Osteocyte (in vitro differentiated cells): Measurements from ENCODE around the gene ITGB3. TPM values are rescaled to one million over a fixed set of nuclear protein-coding genes. Genes with fewer than 3 reads are reported as not detected.

Experiments
- DNase-seq: peaks from one replicate; pipeline ENCODE4 v3.0.0; 2021; ENCODE audit warnings: mixed read lengths; ENCODE audit not compliant: unreplicated experiment; ENCODE audit errors: extremely low spot score
- H3K27ac Mint-ChIP-seq: one replicate; pipeline ENCODE4 v1.8.0; 2021; ENCODE audit warnings: mild to moderate bottlenecking, mixed read lengths; ENCODE audit not compliant: unreplicated experiment
- H3K27me3 Mint-ChIP-seq: one replicate; pipeline ENCODE4 v1.8.0; 2021; ENCODE audit warnings: mixed read lengths; ENCODE audit not compliant: unreplicated experiment
- H3K36me3 Mint-ChIP-seq: one replicate; pipeline ENCODE4 v1.8.0; 2021; ENCODE audit warnings: mixed read lengths; ENCODE audit not compliant: unreplicated experiment
- H3K4me1 Mint-ChIP-seq: one replicate; pipeline ENCODE4 v1.8.0; 2021; ENCODE audit warnings: mixed read lengths; ENCODE audit not compliant: unreplicated experiment
- H3K4me3 Mint-ChIP-seq: one replicate; pipeline ENCODE4 v1.8.0; 2021; ENCODE audit warnings: mild to moderate bottlenecking, moderate library complexity, mixed read lengths; ENCODE audit not compliant: unreplicated experiment
- H3K9me3 Mint-ChIP-seq: one replicate; pipeline ENCODE4 v1.8.0; 2021; ENCODE audit warnings: mixed read lengths; ENCODE audit not compliant: unreplicated experiment
- CTCF ChIP-seq: fragments of 200-600 bp; sonication (generic); IDR thresholded peaks from 2 replicates; pipeline ENCODE4 v1.5.0; 2021; ENCODE audit warnings: antibody characterized with exemption, mild to moderate bottlenecking, moderate library complexity
- total RNA-seq: library from RNA; stranded (reverse); gene quantifications from 2 replicates; pipeline ENCODE4 v1.2.1, GENCODE V29; 2021

Gene ITGB3
- total RNA-seq, 1 donor from 2014 or later, result 3.3 TPM

GRCh38 chr17:47324224-47325020 is 70.8 kb downstream of the ITGB3 start:
- Mint-ChIP-seq H3K27me3 (peaks cover 2% of the 10 kb centered on the region), H3K9me3 (peaks cover 5% of the 10 kb centered on the region), H3K36me3 (peaks cover 6% of the 10 kb centered on the region), H3K4me1 (peaks cover 18% of the 10 kb centered on the region), H3K27ac (peak overlapping the region; percentile 88), H3K4me3 (peak overlapping the region; percentile 85)
- TF ChIP-seq CTCF, result no peak
- no peak for DNase-seq

GRCh38 chr17:47325176-47325575 is 71.5 kb downstream of the ITGB3 start:
- Mint-ChIP-seq H3K9me3 (peaks cover 5% of the 10 kb centered on the region), H3K4me3 (peak overlapping the region; percentile 85), H3K27ac (no peak overlapping the region), H3K36me3 (peaks cover 6% of the 10 kb centered on the region), H3K4me1 (peaks cover 18% of the 10 kb centered on the region), H3K27me3 (peaks cover 2% of the 10 kb centered on the region)
- no peak for TF ChIP-seq CTCF
- no peak for DNase-seq

GRCh38 chr17:47330548-47330947 is 76.9 kb downstream of the ITGB3 start:
- H3K27ac Mint-ChIP-seq, result no peak overlapping the region
- no peak overlapping the region for H3K4me3 Mint-ChIP-seq
- peaks cover 4% of the 10 kb centered on the region for H3K27me3 Mint-ChIP-seq
- H3K9me3 Mint-ChIP-seq, result peaks cover 9% of the 10 kb centered on the region
- no peak for TF ChIP-seq CTCF
- no peak for DNase-seq
- peaks cover 7% of the 10 kb centered on the region for H3K36me3 Mint-ChIP-seq
- peaks cover 10% of the 10 kb centered on the region for H3K4me1 Mint-ChIP-seq

GRCh38 chr17:47332287-47332686 is 78.7 kb downstream of the ITGB3 start:
- peaks cover 7% of the 10 kb centered on the region for H3K36me3 Mint-ChIP-seq
- peaks cover 9% of the 10 kb centered on the region for H3K9me3 Mint-ChIP-seq

More at GRCh38 chr17:47332287-47332686, 78.7 kb downstream of the ITGB3 start:
- H3K27ac Mint-ChIP-seq, result no peak overlapping the region
- DNase-seq, result no peak
- peaks cover 4% of the 10 kb centered on the region for H3K27me3 Mint-ChIP-seq
- no peak for TF ChIP-seq CTCF
- H3K4me1 Mint-ChIP-seq, result peaks cover 11% of the 10 kb centered on the region
- no peak overlapping the region for H3K4me3 Mint-ChIP-seq
